ENCODE data around the gene DHX58.

DHX58 gene

DNA sequence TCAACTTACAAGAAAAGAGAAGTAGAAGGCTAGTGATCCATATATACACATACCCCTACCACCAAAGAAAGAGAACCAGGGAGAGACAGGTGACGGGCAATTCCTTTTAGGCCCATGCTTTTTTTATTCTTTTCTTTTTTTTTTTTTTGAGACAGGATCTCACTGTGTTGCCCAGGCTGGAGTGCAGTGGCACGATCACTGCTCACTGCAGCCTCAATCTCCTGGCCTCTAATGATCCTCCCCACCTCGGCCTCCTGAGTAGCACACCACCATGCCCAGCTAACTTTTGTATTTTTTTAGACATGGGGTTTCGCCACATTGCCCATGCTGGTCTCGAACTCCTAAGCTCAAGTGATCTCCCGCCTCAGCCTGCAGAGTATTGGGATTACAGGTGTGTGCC is 14.9 kb upstream of the DHX58 start:
- DNase-seq, result no peak
- H3K4me2 ChIP-seq (ENCODE audit: low read depth, low read length), result no peak overlapping the region
- no peak overlapping the region for H3K9ac ChIP-seq (ENCODE audit: low read length)
- peaks cover 7% of the 10 kb centered on the region for H3K36me3 ChIP-seq (replicated peaks; ENCODE audit: insufficient read depth, low read length)
- no peak overlapping the region for H3K4me3 ChIP-seq (ENCODE audit: low read length)
- TF ChIP-seq, protein P1, sequence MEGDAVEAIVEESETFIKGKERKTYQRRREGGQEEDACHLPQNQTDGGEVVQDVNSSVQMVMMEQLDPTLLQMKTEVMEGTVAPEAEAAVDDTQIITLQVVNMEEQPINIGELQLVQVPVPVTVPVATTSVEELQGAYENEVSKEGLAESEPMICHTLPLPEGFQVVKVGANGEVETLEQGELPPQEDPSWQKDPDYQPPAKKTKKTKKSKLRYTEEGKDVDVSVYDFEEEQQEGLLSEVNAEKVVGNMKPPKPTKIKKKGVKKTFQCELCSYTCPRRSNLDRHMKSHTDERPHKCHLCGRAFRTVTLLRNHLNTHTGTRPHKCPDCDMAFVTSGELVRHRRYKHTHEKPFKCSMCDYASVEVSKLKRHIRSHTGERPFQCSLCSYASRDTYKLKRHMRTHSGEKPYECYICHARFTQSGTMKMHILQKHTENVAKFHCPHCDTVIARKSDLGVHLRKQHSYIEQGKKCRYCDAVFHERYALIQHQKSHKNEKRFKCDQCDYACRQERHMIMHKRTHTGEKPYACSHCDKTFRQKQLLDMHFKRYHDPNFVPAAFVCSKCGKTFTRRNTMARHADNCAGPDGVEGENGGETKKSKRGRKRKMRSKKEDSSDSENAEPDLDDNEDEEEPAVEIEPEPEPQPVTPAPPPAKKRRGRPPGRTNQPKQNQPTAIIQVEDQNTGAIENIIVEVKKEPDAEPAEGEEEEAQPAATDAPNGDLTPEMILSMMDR (IDR thresholded peaks at IDR 0.05; ENCODE audit: low read length), result no peak
- TF ChIP-seq EZH2 (optimal IDR thresholded peaks at IDR 0.05; ENCODE audit: low read depth, low read length) (no peak), EZH2phosphoT487 (IDR thresholded peaks at IDR 0.05; ENCODE audit: low read length) (no peak)
- H2AFZ ChIP-seq (ENCODE audit: low read length), result no peak overlapping the region
- H4K20me1 ChIP-seq (ENCODE audit: insufficient read depth, low read length), result no peaks in the 10 kb centered on the region
- H3F3A ChIP-seq (ENCODE audit: insufficient read depth, low read length), result 0 out of 2 replicates have a peak, but pooled peaks cover 1% of the 10 kb centered on the region
- H3K79me2 ChIP-seq (ENCODE audit: low read length), result peaks cover 32% of the 10 kb centered on the region
- no peaks in the 10 kb centered on the region for H3K9me3 ChIP-seq (replicated peaks; ENCODE audit: insufficient read depth, low read length)
- H3K4me1 ChIP-seq (ENCODE audit: low read length), result peaks cover 5% of the 10 kb centered on the region
- H3K27me3 ChIP-seq (replicated peaks; ENCODE audit: insufficient read depth, low read length), result no peaks in the 10 kb centered on the region
- H3K9me2 ChIP-seq (replicated peaks; ENCODE audit: insufficient read depth, low read length), result no peaks in the 10 kb centered on the region
- no peak overlapping the region for H3K27ac ChIP-seq (ENCODE audit: low read length)

DNA sequence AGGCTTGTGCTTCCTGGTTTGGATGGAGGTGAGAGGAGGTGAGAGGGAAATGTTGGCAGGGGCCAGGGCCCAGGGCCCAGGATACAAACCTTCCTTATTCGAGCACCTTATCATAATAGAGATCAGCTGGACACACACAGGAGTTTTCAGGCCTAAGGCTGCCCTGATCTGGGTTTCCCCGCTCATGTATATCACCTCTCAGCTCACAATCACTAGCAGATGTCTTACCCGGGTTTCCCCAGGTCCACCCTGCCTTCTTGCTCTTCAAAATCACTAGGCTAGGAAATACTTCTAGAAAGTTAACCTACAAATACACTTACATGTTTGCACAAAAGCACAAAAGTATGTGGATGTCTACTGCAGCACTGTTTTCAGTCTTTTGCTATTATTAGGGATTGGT is 14.3 kb upstream of the DHX58 start:
- DNase-seq, result no peak
- peaks cover 7% of the 10 kb centered on the region for H3K36me3 ChIP-seq (replicated peaks; ENCODE audit: insufficient read depth, low read length)
- H3K9ac ChIP-seq (ENCODE audit: low read length), result no peak overlapping the region

DNA sequence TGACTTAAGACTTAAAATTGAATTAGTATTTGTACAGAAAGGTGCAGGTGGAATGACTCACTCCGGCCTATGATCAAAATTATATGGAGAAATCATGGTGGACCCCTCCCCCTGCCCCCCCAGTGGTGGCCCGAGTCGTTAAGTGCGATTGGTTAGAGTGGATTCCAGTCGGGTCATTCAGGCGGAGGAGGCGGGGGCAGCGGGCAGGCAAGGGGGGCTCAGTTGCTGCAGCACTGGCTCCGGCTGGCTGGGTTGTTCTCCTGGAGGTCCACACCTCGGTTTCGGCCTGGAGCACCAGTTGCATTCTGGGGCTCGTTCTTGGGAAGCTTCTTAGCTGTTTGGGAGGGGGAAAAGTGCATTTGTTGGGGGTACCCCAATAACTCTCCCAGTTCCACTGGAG is 13.1 kb upstream of the DHX58 start:
- no peak overlapping the region for H3K4me2 ChIP-seq (ENCODE audit: low read depth, low read length)
- no peaks in the 10 kb centered on the region for H3K9me2 ChIP-seq (replicated peaks; ENCODE audit: insufficient read depth, low read length)
- H3K27ac ChIP-seq (ENCODE audit: low read length), result no peak overlapping the region
- no peak overlapping the region for H2AFZ ChIP-seq (ENCODE audit: low read length)
- no peaks in the 10 kb centered on the region for H4K20me1 ChIP-seq (ENCODE audit: insufficient read depth, low read length)
- H3K27me3 ChIP-seq (replicated peaks; ENCODE audit: insufficient read depth, low read length), result no peaks in the 10 kb centered on the region
- peaks cover 14% of the 10 kb centered on the region for H3K79me2 ChIP-seq (ENCODE audit: low read length)
- peaks cover 5% of the 10 kb centered on the region for H3K4me1 ChIP-seq (ENCODE audit: low read length)
- TF ChIP-seq EZH2phosphoT487 (IDR thresholded peaks at IDR 0.05; ENCODE audit: low read length) (no peak), EZH2 (optimal IDR thresholded peaks at IDR 0.05; ENCODE audit: low read depth, low read length) (no peak)
- TF ChIP-seq, protein P1 (IDR thresholded peaks at IDR 0.05; ENCODE audit: low read length), result no peak
- no peak for DNase-seq
- H3K9ac ChIP-seq (ENCODE audit: low read length), result no peak overlapping the region
- peaks cover 7% of the 10 kb centered on the region for H3K36me3 ChIP-seq (replicated peaks; ENCODE audit: insufficient read depth, low read length)
- H3F3A ChIP-seq (ENCODE audit: insufficient read depth, low read length), result no peaks in the 10 kb centered on the region
- H3K9me3 ChIP-seq (replicated peaks; ENCODE audit: insufficient read depth, low read length), result no peaks in the 10 kb centered on the region
- no peak overlapping the region for H3K4me3 ChIP-seq (ENCODE audit: low read length)

More for the DNA sequence above, 14.3 kb upstream of the DHX58 start:
- Histone ChIP-seq H3K4me3 (ENCODE audit: low read length) (no peak overlapping the region), H3K4me2 (ENCODE audit: low read depth, low read length) (no peak overlapping the region), H3F3A (ENCODE audit: insufficient read depth, low read length) (no peaks in the 10 kb centered on the region), H3K9me3 (replicated peaks; ENCODE audit: insufficient read depth, low read length) (no peaks in the 10 kb centered on the region), H2AFZ (ENCODE audit: low read length) (no peak overlapping the region), H3K79me2 (ENCODE audit: low read length) (peaks cover 26% of the 10 kb centered on the region), H3K9me2 (replicated peaks; ENCODE audit: insufficient read depth, low read length) (no peaks in the 10 kb centered on the region), H3K27me3 (replicated peaks; ENCODE audit: insufficient read depth, low read length) (no peaks in the 10 kb centered on the region), H3K27ac (ENCODE audit: low read length) (no peak overlapping the region), H4K20me1 (ENCODE audit: insufficient read depth, low read length) (no peaks in the 10 kb centered on the region), H3K4me1 (ENCODE audit: low read length) (no peaks in the 10 kb centered on the region)
- no peak for TF ChIP-seq EZH2 (optimal IDR thresholded peaks at IDR 0.05; ENCODE audit: low read depth, low read length)
- no peak for TF ChIP-seq EZH2phosphoT487 (IDR thresholded peaks at IDR 0.05; ENCODE audit: low read length)
- TF ChIP-seq, protein P1 (IDR thresholded peaks at IDR 0.05; ENCODE audit: low read length), result no peak
